EH (cell line): ENCODE data around the gene CA12.
A peak's percentile ranks its signal among the peaks of the same experiment; 100 is the strongest.
"Not testable (repeated sequence)": the region's sequence is repeated elsewhere in the genome, so short reads cannot be mapped to it uniquely, and the experiment has no call there.

Experiments used
- DNase-seq: peaks from one replicate; pipeline ENCODE4 v3.0.0-alpha.2; 2015; ENCODE audit warnings: low read depth

CA12 gene

GRCh38 chr15:63335543-63336240 is 46.0 kb downstream of the CA12 start:
- no peak for DNase-seq

- DNase-seq = peak; percentile 34
These were observed 46.8 kb downstream of the CA12 start for GRCh38 chr15:63334821-63335220.

- DNase-seq = peak; percentile 98
These were observed 49.1 kb downstream of the CA12 start for GRCh38 chr15:63332367-63333124.

- DNase-seq = peak; percentile 61
These were observed 50.2 kb downstream of the CA12 start for GRCh38 chr15:63331456-63331855.

- no peak for DNase-seq
These were observed 50.7 kb downstream of the CA12 start for GRCh38 chr15:63330926-63331325.

GRCh38 chr15:63329567-63330350 is 51.9 kb downstream of the CA12 start:
- no peak for DNase-seq

DNA sequence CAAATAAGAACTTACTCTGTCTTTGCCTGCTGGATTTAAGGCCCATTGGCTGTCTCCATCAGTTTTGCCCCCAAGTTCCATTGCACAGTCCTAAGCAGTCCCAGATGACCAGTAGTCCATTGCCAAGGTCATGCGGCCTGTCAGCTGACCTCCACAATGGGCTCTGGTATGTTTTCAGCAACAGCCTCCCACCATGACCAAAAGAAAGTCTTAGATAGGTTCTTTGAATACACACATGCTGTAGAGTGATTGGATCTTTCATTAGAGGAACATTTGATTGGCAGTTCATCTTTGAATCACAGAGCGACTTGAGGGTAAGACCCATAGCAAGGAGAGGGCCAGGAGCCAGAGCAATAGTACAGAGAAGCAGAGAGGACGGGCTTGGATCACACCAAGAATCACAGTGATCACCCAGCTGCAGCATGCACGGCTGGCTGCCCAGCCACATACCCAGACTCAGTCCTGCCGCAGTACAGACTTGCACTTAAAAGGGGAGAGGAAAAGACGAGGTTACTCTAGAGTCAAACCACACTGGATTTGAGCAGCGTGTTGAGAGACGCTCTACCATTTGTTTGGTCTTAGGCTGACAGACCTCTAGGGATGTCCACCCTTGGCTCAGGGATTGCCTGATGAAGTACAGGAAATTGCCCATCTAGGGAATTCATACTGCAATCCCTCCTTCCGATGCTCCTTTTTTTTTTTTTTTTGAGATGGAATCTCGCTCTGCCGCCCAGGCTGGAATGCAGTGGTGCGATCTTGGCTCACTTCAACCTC is 53.8 kb downstream of the CA12 start:
- no peak for DNase-seq

- no peak for DNase-seq
These were observed 56.9 kb downstream of the CA12 start for GRCh38 chr15:63324770-63325169.

DNA sequence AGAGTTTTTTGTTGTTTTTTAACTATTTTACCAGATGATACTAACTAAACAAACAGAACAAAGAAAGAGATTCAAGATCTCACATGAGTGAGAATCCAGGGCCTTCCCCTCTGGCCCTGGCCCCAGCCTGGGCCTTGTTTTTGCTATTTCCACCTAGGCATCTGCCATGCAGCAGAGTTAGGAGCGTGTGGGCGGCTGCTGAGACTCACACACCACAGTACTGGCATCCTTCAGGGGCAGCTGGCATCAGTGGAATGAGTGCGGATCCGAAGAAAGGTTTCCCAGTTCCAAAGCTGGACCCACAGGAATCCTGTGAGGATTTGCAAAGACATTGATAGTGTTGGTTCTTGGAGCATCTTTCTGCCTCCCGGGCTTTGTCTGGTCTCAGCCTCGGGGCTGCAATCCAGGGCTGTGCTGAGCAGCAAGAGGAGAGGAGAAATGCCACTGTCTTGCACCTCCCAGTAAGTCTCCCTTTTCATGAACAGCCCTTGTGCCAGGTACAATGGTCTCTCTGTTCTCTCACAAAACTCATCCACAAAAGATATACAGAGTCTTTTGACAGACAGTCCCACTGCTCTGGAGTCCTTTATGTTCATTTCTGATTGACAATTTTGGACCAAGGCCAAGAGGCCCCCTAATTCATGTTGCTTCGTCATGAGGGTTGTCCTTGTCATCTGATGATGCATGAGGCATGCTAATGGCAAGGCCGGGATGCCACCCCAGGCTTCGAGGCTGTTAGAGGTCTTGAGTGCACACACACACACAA is 57.7 kb downstream of the CA12 start:
- DNase-seq = no peak

GRCh38 chr15:63322541-63322940 is 59.1 kb downstream of the CA12 start:
- peak; percentile 84 for DNase-seq

GRCh38 chr15:63321462-63321861 is 60.2 kb downstream of the CA12 start:
- DNase-seq = no peak

DNA sequence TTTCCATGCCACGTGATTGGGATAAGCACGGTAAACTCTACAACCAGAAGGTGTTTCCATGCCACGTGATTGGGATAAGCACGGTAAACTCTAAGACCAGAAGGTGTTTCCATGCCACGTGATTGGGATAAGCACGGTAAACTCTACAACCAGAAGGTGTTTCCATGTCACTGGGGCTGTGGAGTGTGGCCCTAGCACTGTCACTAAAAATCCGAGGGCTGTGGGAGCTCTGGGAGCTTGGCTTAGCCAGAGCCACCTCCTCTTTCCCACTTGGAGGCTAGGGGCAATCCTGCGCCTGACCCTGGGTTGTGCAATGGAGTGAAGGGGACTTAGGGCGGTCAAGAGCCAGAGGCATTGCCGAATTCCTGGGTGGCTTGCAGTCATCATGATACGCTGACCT is 60.7 kb downstream of the CA12 start:
- not testable (repeated sequence) for DNase-seq

- not testable (repeated sequence) for DNase-seq
These were observed 61.2 kb downstream of the CA12 start for GRCh38 chr15:63320446-63320845.

GRCh38 chr15:63319065-63319464 is 62.6 kb downstream of the CA12 start:
- DNase-seq = peak; percentile 63

DNA sequence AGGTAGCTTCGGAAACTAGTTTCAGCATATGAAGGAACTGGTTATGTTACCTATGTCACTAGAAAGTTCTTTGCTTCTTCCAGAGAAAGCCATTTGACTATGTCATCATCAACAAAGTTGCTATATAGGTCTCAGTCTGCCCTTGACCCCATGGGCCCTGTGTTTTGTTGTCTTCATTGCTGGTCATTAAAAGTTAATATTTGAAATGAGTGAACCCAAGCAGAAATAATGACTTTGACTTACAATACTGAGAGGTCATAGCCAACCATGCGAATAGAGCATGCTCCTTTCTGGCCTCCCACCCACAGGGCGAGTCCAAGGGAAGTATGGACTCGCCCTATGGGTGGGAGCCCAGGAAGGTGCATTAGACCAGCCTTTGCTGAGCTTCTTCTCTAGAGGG is 63.3 kb downstream of the CA12 start:
- DNase-seq = no peak

- no peak for DNase-seq
These were observed 67.2 kb downstream of the CA12 start for GRCh38 chr15:63314409-63314808.

GRCh38 chr15:63313825-63314224 is 67.8 kb downstream of the CA12 start:
- DNase-seq = no peak

GRCh38 chr15:63312286-63312685 is 69.4 kb downstream of the CA12 start:
- DNase-seq = no peak

GRCh38 chr15:63310646-63311045 is 71.0 kb downstream of the CA12 start:
- no peak for DNase-seq

GRCh38 chr15:63308947-63309346 is 72.7 kb downstream of the CA12 start:
- no peak for DNase-seq

GRCh38 chr15:63308491-63308890 is 73.2 kb downstream of the CA12 start:
- DNase-seq = no peak
